A549 (cell line): Measurements from ENCODE around the gene CRIP2.

Experiments
- CEBPB ChIP-seq, 2 experiments: fragments of >200 bp in 1 of 2; sonication (Bioruptor Twin) in 1 of 2; formaldehyde crosslinking in 1 of 2; IDR thresholded peaks; 2 replicates each; pipeline ENCODE4 v1.6.1; 2012 to 2016
- CHD2 ChIP-seq: fragments of 150-350 bp; IDR thresholded peaks from 2 replicates; pipeline ENCODE4 v1.6.1; 2014; ENCODE audit warnings: low read length; ENCODE audit not compliant: partially characterized antibody
- CHD4 ChIP-seq: fragments of 200-600 bp; sonication (generic); IDR thresholded peaks from 2 replicates; pipeline ENCODE4 v1.6.1; 2016; ENCODE audit warnings: antibody characterized with exemption, mild to moderate bottlenecking, borderline replicate concordance
- HDAC2 ChIP-seq: fragments of 200-600 bp; sonication (generic); IDR thresholded peaks from 2 replicates; pipeline ENCODE4 v1.6.1; 2016
- HOXB13 ChIP-seq: fragments of 250-450 bp; sonication (Bioruptor Pico); IDR thresholded peaks from 2 replicates; pipeline ENCODE4 v1.5.0; 2020; ENCODE audit warnings: low read depth, mild to moderate bottlenecking, moderate library complexity
- JUN ChIP-seq, 2 experiments: fragments of >200 bp; sonication (Bioruptor Twin); formaldehyde crosslinking; IDR thresholded peaks; 2 replicates in 1 of 2; 3 replicates in 1 of 2; pipeline ENCODE4 v1.6.1; 2016 to 2017
- MAZ ChIP-seq: fragments of 150-350 bp; IDR thresholded peaks from 2 replicates; pipeline ENCODE4 v1.6.1; 2014; ENCODE audit warnings: antibody characterized with exemption, low read depth, low read length, borderline replicate concordance
- POLR2A ChIP-seq: IDR thresholded peaks from 2 replicates; pipeline ENCODE4 v1.6.1; 2012; ENCODE audit warnings: mild to moderate bottlenecking, low read length
- SMC3 ChIP-seq: fragments of >200 bp; sonication (Bioruptor Twin); formaldehyde crosslinking; IDR thresholded peaks from 3 replicates; pipeline ENCODE4 v1.6.1; 2018; ENCODE audit warnings: inconsistent platforms
- TFCP2L1 ChIP-seq: fragments of 250-450 bp; sonication (Bioruptor Pico); IDR thresholded peaks from 2 replicates; pipeline ENCODE4 v1.5.0; 2021; ENCODE audit warnings: mild to moderate bottlenecking
- TF ChIP-seq, protein P1 (sequence below): IDR thresholded peaks from 2 replicates; pipeline ENCODE4 v1.6.1; 2012
- TF ChIP-seq, protein P2 (sequence below): fragments of >200 bp; sonication (Bioruptor Twin); formaldehyde crosslinking; IDR thresholded peaks from 3 replicates; pipeline ENCODE4 v1.5.1; 2016
- TF ChIP-seq, protein P3 (sequence below): fragments of 200-600 bp; sonication (generic); IDR thresholded peaks from 2 replicates; pipeline ENCODE4 v1.6.1; 2016; ENCODE audit warnings: antibody characterized with exemption, mild to moderate bottlenecking, moderate library complexity
- TF ChIP-seq, protein P4 (sequence below): IDR thresholded peaks from 2 replicates; pipeline ENCODE4 v1.6.1; 2012; ENCODE audit warnings: low read depth, borderline replicate concordance

DNA sequence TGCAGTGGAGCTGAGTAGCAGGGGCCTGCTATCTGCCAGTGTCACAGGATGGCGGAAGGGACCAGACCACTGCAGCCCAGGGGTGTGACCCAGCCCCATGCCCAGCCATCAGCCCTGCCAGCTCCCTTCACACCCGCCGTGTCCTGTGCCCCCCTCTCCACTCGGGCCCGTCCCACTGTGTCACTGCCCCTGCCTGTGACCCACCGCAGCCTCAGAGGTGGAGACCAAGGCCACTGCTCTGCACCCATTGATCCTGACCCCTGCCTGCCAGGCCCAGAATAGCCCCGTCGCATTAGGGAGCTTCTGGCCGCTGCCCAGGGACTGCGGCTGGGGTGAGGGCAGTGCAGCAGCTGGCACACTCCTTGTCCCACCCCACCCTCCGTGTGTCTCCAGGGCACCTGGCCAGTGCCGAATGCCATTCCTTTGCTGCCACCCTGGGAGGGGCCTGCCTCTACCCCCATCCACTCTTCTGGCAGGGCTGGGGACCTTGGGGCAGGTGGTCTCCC lies 2.1 kb upstream of the CRIP2 start:
- TF ChIP-seq, protein P1, sequence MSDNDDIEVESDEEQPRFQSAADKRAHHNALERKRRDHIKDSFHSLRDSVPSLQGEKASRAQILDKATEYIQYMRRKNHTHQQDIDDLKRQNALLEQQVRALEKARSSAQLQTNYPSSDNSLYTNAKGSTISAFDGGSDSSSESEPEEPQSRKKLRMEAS, result no peak
- TF ChIP-seq, protein P2, sequence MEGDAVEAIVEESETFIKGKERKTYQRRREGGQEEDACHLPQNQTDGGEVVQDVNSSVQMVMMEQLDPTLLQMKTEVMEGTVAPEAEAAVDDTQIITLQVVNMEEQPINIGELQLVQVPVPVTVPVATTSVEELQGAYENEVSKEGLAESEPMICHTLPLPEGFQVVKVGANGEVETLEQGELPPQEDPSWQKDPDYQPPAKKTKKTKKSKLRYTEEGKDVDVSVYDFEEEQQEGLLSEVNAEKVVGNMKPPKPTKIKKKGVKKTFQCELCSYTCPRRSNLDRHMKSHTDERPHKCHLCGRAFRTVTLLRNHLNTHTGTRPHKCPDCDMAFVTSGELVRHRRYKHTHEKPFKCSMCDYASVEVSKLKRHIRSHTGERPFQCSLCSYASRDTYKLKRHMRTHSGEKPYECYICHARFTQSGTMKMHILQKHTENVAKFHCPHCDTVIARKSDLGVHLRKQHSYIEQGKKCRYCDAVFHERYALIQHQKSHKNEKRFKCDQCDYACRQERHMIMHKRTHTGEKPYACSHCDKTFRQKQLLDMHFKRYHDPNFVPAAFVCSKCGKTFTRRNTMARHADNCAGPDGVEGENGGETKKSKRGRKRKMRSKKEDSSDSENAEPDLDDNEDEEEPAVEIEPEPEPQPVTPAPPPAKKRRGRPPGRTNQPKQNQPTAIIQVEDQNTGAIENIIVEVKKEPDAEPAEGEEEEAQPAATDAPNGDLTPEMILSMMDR, result no peak
- TF ChIP-seq, protein P3, sequence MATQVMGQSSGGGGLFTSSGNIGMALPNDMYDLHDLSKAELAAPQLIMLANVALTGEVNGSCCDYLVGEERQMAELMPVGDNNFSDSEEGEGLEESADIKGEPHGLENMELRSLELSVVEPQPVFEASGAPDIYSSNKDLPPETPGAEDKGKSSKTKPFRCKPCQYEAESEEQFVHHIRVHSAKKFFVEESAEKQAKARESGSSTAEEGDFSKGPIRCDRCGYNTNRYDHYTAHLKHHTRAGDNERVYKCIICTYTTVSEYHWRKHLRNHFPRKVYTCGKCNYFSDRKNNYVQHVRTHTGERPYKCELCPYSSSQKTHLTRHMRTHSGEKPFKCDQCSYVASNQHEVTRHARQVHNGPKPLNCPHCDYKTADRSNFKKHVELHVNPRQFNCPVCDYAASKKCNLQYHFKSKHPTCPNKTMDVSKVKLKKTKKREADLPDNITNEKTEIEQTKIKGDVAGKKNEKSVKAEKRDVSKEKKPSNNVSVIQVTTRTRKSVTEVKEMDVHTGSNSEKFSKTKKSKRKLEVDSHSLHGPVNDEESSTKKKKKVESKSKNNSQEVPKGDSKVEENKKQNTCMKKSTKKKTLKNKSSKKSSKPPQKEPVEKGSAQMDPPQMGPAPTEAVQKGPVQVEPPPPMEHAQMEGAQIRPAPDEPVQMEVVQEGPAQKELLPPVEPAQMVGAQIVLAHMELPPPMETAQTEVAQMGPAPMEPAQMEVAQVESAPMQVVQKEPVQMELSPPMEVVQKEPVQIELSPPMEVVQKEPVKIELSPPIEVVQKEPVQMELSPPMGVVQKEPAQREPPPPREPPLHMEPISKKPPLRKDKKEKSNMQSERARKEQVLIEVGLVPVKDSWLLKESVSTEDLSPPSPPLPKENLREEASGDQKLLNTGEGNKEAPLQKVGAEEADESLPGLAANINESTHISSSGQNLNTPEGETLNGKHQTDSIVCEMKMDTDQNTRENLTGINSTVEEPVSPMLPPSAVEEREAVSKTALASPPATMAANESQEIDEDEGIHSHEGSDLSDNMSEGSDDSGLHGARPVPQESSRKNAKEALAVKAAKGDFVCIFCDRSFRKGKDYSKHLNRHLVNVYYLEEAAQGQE, result no peak
- TF ChIP-seq POLR2A (no peak), CHD2 (no peak), SMC3 (no peak), MAZ (no peak), TFCP2L1 (CRISPR knock-in tag) (no peak), HOXB13 (no peak), JUN (IDR thresholded peaks at IDR 0.05) (no peak), CHD4 (no peak), HDAC2 (no peak), CEBPB (IDR thresholded peaks at IDR 0.05) (no peak)
- TF ChIP-seq, protein P4, sequence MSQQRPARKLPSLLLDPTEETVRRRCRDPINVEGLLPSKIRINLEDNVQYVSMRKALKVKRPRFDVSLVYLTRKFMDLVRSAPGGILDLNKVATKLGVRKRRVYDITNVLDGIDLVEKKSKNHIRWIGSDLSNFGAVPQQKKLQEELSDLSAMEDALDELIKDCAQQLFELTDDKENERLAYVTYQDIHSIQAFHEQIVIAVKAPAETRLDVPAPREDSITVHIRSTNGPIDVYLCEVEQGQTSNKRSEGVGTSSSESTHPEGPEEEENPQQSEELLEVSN, result no peak
